Measurements from ENCODE around the gene OPRD1.

- no peak for TF ChIP-seq CTCF (IDR thresholded peaks at IDR 0.05)
- TF ChIP-seq EZH2 (IDR thresholded peaks at IDR 0.05; ENCODE audit: borderline replicate concordance, insufficient read depth, low read depth, low read length, poor library complexity, severe bottlenecking) = no peak
These were observed 98.6 kb downstream of the OPRD1 start for GRCh38 chr1:28910379-28911115.

Data from B cell (primary cell).